Neural progenitor cell (in vitro differentiated cells): Measurements from ENCODE around the gene CSAD.

Source experiments
- CTCF ChIP-seq: fragments of 200-600 bp; sonication (generic); IDR thresholded peaks from 2 replicates; pipeline ENCODE4 v1.5.1; 2017; ENCODE audit warnings: antibody characterized with exemption, mild to moderate bottlenecking
- EZH2phosphoT487 ChIP-seq: fragments of 200-600 bp; sonication (generic); IDR thresholded peaks from 2 replicates; pipeline ENCODE4 v1.6.1; 2017; ENCODE audit warnings: antibody characterized with exemption

GRCh38 chr12:53197011-53197640 is 16.4 kb upstream of the CSAD start:
- no peak for TF ChIP-seq CTCF
- no peak for TF ChIP-seq EZH2phosphoT487
